Measurements from ENCODE around the gene OTUD4.
"Not testable (repeated sequence)": the region's sequence is repeated elsewhere in the genome, so short reads cannot be mapped to it uniquely, and the experiment has no call there.

OTUD4 gene, protein sequence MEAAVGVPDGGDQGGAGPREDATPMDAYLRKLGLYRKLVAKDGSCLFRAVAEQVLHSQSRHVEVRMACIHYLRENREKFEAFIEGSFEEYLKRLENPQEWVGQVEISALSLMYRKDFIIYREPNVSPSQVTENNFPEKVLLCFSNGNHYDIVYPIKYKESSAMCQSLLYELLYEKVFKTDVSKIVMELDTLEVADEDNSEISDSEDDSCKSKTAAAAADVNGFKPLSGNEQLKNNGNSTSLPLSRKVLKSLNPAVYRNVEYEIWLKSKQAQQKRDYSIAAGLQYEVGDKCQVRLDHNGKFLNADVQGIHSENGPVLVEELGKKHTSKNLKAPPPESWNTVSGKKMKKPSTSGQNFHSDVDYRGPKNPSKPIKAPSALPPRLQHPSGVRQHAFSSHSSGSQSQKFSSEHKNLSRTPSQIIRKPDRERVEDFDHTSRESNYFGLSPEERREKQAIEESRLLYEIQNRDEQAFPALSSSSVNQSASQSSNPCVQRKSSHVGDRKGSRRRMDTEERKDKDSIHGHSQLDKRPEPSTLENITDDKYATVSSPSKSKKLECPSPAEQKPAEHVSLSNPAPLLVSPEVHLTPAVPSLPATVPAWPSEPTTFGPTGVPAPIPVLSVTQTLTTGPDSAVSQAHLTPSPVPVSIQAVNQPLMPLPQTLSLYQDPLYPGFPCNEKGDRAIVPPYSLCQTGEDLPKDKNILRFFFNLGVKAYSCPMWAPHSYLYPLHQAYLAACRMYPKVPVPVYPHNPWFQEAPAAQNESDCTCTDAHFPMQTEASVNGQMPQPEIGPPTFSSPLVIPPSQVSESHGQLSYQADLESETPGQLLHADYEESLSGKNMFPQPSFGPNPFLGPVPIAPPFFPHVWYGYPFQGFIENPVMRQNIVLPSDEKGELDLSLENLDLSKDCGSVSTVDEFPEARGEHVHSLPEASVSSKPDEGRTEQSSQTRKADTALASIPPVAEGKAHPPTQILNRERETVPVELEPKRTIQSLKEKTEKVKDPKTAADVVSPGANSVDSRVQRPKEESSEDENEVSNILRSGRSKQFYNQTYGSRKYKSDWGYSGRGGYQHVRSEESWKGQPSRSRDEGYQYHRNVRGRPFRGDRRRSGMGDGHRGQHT

DNA sequence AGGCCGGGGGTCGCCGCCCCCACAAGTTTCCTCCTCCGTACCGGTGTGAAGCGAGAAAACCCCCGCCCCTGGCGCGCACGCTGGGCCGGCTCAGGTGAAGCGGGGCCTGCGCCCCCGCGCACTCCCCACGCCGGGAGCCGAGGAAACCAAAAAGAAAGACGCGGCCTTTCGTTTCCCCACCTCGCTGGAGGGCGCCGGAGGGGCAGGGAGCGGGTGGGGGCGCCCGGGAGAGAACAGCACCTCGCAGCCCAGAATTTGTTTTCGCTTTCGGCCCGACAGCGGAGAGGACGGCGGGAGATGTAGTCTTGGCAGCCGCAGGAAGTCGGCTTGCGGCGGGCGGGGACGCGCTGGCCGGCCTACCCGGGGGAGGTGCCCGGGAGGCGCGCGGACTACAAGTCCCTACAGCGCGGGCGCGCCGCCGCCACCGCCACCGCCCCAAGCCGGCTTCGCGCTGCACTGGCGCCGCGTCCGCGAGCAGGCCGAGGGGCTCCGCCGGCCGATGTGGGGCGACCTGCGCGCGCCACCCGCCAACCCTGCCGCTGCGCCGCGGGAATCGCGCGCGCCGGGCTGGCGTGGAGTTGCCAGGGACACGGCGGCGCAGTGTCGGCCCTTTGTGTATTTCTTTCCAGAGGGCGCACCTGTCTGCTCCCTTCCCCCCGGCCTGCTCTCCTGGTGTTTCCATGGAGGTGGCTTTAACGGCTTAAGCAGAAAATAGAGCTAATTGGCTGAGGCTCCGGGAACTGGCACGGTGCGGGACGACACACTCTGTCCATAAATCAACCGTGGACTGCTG lies at the start of gene OTUD4:
TSS of gene OTUD4 (minus strand) at position 292 of the 793 bp plus-strand sequence. CDS start 616 bp downstream, outside the sequence.
- peak; percentile 93 to 94 for DNase-seq

DNA sequence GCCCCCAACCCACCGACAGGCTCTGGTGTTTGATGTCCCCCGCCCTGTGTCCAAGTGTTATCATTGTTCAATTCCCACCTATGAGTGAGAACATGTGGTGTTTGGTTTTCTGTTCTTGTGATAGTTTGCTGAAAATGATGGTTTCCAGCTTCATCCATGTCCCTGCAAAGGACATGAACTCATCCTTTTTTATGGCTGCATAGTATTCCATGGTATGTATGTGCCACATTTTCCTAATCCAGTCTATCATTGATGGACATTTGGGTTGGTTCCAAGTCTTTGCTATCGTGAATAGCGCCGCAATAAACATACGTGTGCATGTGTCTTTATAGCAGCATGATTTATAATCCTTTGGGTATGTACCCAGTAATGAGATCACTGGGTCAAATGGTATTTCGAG lies 42.8 kb upstream of the OTUD4 start:
- DNase-seq, result not testable (repeated sequence)

DNA sequence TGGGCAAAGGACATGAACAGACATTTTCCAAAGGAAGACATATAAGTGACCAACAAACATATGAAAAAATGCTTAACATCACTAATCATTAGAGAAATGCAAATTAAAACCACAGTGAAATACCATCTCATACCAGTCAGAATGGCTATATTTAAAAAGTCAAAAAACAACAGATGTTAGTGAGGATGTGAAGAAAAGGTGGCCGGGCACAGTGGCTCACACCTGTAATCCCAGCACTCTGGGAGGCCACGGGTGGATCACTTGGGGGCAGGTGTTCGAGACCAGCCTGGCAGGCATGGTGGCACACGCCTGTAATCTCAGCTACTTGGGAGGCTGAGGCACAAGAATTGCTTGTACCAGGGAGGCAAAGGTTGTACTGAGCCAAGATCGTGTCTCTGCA lies 41.1 kb upstream of the OTUD4 start:
- DNase-seq, result not testable (repeated sequence)

DNA sequence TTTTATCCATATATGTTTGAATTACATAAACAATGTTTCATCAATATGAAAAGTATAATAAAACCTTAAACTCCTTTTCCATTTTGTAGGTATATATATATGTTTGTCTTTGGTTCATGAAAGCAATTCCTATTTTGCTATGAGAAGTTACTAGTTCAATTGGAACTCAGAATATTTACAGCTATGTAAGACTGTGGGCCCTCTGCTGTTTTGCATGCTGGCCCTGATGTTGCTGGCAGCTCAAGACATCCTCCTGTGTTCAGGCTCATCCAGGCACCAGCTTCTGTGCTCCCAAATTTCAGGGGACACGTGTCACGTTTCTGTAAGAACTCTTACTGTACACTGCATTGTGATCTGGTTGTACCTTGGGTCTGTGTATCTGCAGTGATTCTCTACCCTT lies 38.7 kb upstream of the OTUD4 start:
- no peak for DNase-seq

DNA sequence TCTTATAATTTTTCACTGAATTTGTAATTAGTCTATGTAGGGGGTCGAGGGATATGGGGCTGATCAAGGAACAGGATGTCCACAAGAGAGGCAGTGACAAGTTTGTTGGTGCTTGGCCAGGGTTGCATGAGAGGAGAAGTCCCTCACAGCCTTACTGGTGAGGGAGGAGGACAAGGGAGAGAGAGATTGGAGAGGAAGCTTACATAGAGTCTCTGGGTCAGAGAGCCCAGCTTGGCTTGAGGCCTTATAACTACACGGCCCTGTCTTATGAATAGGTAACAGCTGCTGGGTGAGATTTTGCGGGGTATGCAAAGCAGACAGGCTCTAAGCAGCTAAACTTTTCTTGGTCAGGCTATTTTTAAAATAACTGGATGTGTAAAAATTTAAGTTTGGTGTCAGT lies 37.9 kb upstream of the OTUD4 start:
- DNase-seq, result no peak

DNA sequence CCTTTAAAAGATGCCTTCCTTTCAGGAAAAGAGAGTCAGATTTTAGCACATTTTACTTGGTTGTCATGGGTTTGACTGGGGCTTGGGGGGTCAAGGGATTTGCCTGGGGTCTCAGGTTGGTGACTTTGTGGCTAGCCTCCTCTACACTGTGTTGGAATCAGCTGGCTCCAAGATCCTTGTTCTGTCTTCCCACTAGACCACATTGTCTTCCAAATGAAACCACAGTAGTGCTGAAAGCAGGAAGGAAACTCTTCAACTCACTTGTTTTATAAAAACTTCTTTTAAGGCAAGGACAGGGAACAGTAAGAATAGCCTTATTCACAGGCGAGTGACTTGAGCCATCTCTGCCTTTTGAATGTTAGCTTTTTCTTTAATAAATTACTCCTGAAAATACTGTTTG lies 37.0 kb upstream of the OTUD4 start:
- DNase-seq, result no peak

DNA sequence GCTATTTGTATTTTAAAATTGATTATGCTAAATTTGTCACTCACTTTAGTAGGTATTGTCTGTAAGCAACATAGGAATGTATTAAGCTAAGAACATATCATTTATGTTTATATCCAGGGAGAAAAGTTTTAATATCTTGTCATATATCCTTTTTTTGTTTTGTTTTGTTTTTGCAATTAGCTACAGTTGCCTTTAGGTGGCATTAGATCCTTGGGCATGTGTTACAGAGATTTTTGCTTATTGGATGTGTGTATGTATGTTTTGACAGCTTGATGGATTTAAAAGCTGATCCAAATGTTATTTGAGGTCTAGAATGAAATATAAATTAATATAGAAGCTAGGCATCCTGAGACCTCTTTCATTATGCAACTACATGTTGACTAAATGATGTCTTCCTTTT lies 36.1 kb upstream of the OTUD4 start:
- DNase-seq, result no peak

DNA sequence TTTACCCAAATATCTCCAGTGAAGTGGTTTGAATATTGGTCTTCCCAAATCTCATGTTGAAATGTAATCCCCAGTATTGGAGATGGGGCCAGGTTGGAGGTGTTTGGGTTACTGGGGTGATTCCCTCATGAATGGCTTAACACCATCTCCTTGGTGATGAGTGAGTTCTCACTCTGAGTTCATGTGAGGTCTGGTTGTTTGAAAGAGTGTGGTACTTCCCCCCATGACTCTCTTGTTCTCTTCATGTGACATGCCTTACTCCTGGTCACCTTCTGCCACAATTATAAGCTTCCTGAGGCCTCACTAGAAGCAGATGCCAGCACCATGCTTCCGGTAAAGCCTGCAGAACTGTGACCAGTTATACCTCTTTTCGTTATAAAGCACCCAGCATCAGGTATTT lies 32.9 kb upstream of the OTUD4 start:
- no peak for DNase-seq

DNA sequence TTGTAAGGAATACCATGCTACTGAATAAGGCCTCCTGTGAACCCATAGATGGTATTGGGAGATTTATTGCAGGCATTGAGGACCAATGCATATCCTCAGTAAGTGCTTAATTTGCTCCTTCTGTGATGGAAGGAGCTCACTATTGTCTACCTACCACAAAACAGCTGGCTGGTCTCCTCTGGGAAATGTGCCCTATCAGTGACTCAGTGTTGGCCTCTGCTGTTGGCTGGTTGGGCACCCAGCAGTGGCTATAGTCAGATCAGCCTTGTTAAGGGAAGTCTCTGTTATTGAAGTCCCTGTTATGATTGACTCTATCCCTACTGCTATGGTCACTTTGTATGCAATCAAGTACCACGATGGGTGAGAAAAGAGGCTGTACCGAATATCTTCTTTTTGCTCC lies 27.5 kb upstream of the OTUD4 start:
- no peak for DNase-seq

DNA sequence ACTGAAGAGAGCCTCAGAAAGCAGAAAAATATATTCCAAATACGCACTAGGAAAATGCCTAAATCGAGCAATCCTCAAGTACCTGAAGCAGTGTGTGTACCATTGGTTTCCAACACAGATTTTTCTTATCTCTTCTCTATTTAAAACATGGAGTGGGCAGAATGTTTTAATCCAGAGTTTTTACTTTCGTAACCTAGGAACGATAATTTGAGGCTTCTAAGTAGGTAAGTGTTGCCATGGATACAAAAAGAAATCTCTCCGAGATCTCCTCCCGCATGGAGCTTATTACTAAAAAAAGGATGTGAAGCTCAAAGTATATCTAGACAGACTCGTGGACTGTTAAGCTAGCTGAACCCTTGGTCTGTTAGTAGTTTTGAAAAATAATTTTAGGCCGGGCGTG lies 23.0 kb upstream of the OTUD4 start:
- DNase-seq, result no peak

DNA sequence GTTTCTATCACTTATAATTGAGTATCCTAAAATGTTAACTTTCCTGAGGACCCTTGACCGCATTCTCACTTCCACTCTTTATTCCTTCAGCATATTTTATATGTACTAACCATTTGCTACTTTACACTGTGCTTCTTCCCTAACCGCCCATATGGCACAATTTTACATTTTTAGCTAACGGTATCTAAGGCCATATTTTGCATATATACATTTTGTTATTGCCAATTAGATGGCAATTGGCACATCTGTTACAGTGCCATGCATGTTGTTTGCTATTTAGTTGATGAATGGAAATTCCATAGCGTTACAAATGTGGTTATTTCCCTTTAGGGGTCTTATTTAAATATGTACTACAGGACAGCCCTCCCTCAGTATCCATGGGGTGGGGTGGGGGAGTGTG lies 20.0 kb upstream of the OTUD4 start:
- DNase-seq, result no peak

DNA sequence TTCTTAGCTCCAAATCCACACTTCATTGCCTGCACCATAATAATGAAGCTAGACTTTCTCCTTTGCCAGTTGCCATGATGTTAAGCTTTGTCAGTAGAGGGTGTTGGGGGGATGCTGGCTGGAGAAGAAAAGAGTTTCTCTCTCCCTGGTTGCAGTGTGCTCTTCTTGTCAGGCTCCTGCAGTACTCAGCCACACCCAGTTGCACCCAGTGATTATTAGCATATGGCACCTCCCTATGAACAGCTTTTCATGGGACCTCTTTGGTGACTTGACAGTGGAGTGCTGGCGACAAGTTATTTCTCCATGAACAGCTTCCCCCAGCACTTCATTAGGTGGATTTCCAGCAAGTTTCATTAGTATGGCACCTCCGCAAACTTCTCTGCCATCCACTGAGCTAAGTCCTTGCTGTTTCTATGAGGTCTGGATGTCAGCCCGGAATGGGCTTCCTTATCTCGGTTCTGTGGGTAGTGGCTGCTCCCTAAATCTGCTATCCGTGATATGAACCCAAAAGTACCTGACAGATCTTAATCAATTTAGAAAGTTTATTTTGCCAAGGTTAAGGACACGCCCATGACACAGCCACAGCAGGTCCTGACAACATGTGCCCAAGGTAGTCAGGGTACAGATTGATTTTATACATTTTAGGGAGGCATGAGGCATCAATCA lies 18.8 kb upstream of the OTUD4 start:
- DNase-seq, result no peak

DNA sequence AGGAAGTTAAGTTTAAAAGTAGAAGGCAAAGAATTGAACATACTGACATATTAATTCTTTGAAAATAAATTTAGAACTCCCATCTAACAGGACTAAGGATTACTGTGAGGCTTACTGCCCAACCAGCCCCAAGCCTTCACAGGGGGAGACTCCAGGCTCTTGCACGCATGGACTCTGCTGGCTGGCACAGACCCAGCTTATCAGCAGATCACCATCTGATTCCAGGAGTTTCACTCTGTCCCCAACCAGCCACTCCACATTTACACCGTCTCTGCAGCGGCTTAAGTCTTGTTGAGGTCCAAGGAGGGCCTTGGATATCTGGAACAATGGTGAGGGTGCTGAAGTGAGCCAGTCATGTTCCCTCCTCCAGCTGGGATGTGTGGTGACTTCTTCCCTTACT lies 16.4 kb upstream of the OTUD4 start:
- DNase-seq, result no peak

DNA sequence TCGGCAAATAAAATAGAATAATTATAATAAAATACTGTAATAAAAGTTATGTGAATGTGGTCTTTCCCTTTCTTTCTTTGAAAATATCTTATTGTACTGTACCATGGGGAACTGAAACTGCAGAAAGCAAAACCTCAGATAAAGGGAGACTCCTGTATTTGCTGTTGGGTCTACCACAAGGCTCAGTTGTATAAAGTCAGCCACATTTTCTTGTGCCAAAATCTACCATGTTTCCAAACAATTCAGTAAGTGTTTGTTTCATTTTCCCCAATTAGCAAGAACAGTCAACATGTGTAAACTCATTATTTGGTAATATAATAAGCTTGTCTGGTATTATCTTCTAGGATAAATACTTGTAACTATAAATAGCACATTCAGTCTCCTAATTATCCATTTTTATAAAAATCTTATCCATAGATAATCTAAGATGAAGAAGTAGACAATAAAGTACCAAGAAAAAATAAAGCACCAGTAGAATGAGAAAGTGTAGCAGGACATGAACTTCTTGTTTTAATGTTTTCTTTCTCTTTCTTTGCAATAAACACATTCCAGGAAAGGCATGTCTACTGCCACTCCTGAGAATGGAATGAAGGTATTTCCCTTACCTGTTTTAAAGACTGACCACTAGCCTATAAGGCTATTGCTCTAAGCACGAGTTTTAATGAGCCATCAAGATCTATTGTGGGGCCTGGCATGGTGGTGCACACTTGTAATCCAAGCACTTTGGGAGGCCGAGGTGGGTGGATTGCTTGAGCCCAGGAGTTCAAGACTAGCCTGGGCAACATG lies 15.0 kb upstream of the OTUD4 start:
- DNase-seq, result no peak

DNA sequence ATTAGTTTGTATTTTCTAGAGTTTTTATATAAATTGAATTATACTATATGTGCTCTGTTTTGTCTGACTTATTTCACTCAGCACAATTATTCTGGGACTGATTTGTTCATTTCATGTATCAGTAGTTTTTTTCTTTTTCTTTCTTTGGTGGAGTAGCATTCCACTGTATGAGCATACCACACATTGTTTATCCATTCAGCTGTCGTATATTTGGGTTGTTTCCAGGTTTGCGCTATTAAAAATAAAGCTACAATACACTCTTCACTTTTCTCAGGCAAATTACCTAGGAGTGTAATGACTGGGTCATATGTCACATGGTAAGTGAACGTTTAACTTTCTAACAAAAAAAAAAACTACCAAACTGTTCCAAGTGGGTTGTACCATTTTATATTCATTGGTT lies 9.6 kb upstream of the OTUD4 start:
- DNase-seq, result no peak

DNA sequence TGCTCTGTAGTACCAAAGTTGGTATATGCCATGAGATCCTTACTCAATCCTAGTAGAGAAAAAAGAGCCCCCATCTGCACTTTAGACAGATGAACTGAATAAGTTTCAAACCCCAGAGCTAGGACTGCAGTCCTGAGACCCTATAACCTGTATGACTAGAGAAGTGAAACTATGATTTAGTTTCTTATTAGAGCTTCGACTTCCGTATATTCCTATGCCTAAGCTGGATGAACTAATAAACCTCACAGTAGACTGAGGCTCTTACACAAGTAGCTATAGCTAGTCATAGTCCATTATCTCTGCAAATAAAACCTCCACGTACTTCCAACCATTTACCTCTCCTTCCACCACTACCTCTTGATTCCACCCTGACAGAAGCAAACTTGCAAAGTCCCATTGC lies 6.3 kb upstream of the OTUD4 start:
- no peak for DNase-seq

DNA sequence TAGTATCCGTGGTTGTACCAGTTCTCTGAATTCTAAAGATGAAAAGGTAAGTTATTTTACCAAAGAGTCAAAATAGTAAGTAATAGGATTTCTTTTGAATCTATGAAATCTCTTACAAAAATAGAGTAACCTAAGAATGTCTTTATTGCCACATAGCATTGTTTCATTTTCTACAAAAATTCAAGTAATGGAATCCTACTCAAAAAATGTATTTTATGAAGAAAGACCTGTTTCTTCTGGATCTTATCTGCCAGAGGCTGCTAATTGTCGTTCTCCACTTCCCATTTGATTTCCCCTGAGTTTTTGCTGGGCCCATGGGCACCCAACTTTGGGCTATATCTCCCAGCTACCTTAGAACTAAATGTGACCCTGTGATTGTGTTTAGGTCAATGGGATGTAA lies 3.2 kb upstream of the OTUD4 start:
- DNase-seq, result no peak

DNA sequence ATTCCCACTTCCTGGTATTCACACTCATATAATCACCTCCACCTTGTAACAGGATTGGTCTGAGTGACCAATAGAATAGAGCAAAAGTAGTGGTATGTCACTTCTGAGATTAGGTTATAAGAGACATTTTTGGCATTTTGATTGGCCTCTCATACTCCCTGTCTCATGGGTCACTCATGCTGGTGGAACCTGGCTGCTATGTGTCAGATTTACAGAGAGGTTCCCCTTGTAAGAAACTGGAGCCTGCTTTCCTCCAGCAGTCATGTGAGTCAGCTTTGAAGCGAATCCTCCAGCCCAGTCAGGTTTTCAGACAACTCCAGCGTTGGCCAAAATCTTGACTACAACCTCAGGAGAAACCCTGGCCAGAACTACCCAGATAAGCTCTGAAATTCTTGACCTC lies 2.6 kb upstream of the OTUD4 start:
- no peak for DNase-seq

DNA sequence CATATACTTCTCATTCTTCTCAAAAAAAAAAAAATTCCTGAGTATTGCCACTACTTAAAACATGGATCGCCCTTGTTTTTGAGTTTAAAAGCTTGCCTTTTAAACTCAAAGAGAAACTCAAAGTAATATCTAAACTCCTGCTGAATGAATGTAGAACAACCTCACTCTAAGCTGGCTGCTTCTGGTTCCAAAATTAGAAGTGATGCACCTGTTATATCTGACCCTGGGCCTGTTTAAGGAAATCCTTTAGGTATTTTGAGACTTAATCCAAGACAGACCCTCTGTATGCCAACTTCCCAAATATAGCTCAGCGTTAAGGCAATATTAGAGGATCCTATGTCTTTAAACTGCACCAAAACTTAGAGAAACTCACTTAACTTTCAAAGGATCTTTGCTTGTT lies 1.8 kb upstream of the OTUD4 start:
- no peak for DNase-seq

DNA sequence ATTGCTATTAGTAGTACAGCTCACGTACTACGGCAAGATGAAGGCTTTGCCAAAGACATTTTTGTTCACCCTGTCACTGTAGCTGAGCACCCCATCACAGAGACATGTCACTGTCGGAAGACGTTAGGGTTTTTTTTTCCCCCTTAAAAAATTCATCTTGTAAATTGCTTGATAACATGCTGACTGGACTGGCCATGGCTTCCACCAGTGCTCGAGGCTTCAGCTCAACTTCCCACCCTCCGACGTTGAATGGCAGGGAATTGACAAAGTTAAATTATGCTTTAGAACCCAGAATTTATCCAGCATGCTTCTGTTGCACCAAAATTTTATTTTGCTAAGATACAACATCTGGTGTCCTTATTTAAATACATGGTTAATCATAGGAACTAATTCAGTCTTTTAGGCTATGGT lies 707 bp upstream of the OTUD4 start:
- no peak for DNase-seq

DNA sequence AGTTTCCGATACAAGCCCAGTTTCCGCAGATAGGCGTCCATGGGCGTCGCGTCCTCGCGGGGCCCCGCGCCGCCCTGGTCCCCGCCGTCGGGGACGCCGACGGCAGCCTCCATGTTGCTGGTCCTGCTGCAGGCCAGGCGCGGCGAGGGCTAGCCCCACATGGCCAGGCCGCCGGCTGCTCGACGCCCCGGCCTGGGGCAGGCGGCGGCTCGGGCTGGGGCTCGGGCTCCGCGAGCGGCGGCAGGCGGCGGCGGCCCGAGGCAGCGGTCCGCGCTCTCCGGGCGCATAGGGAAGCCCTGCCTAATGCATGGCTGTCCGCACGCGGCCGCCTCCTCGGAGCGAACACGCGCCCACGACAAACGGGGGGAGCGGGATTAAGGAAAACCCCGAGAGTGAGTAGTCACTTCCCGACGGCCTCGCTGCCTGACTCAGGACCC lies 510 bp downstream of the OTUD4 start:
- not testable (repeated sequence) for DNase-seq

All from stimulated activated CD4-positive, alpha-beta T cell treated with anti-CD3 and anti-CD28 coated beads, Interleukin-2, amount 100 ng/mL, for 24 hours (primary cell).